ENCODE data around the gene CRYBA4.
A peak's percentile ranks its signal among the peaks of the same experiment; 100 is the strongest.

CRYBA4 gene

GRCh38 chr22:26621663-26622062 is at the start of gene CRYBA4:
Gene CRYBA4, plus strand, starts transcription at chr22:26621963. Its CDS starts 634 bp downstream, at chr22:26622597.
- no peak for DNase-seq (ENCODE audit: low spot score)

GRCh38 chr22:26573026-26573662 is 48.6 kb upstream of the CRYBA4 start:
- no peak for DNase-seq (ENCODE audit: low spot score)

GRCh38 chr22:26574001-26574723 is 47.6 kb upstream of the CRYBA4 start:
- no peak for DNase-seq (ENCODE audit: low spot score)

GRCh38 chr22:26576026-26576680 is 45.6 kb upstream of the CRYBA4 start:
- no peak for DNase-seq (ENCODE audit: low spot score)

- no peak for DNase-seq (ENCODE audit: low spot score)
These were observed 44.7 kb upstream of the CRYBA4 start for GRCh38 chr22:26577081-26577480.

GRCh38 chr22:26579331-26579886 is 42.4 kb upstream of the CRYBA4 start:
- DNase-seq (ENCODE audit: low spot score), result no peak

GRCh38 chr22:26580240-26580962 is 41.4 kb upstream of the CRYBA4 start:
- DNase-seq (ENCODE audit: low spot score), result no peak

GRCh38 chr22:26581026-26581425 is 40.7 kb upstream of the CRYBA4 start:
- no peak for DNase-seq (ENCODE audit: low spot score)

- no peak for DNase-seq (ENCODE audit: low spot score)
These were observed 40.1 kb upstream of the CRYBA4 start for GRCh38 chr22:26581633-26582168.

GRCh38 chr22:26584010-26584409 is 37.8 kb upstream of the CRYBA4 start:
- no peak for DNase-seq (ENCODE audit: low spot score)

- no peak for DNase-seq (ENCODE audit: low spot score)
These were observed 36.5 kb upstream of the CRYBA4 start for GRCh38 chr22:26585104-26585790.

- DNase-seq (ENCODE audit: low spot score), result no peak
These were observed 35.0 kb upstream of the CRYBA4 start for GRCh38 chr22:26586556-26587325.

- DNase-seq (ENCODE audit: low spot score), result no peak
These were observed 33.7 kb upstream of the CRYBA4 start for GRCh38 chr22:26587991-26588613.

- DNase-seq (ENCODE audit: low spot score), result no peak
These were observed 32.9 kb upstream of the CRYBA4 start for GRCh38 chr22:26588729-26589366.

- DNase-seq (ENCODE audit: low spot score), result no peak
These were observed 32.4 kb upstream of the CRYBA4 start for GRCh38 chr22:26589367-26589844.

GRCh38 chr22:26589845-26590736 is 31.7 kb upstream of the CRYBA4 start, which contains the start of gene TPST2:
Gene TPST2, minus strand, starts transcription at chr22:26590132. Its CDS starts 48,502 bp downstream, at chr22:26541630.
- DNase-seq (ENCODE audit: low spot score), result peak; percentile 90

GRCh38 chr22:26592421-26592891 is 29.3 kb upstream of the CRYBA4 start:
- no peak for DNase-seq (ENCODE audit: low spot score)

GRCh38 chr22:26593763-26594162 is 28.0 kb upstream of the CRYBA4 start:
- no peak for DNase-seq (ENCODE audit: low spot score)
